SK-N-SH treated with all-trans-retinoic acid at 6 μM for 48 hours (cell line): Measurements from ENCODE around the gene NHSL2.

Experiments
- ARNTL ChIP-seq: fragments of 450-650 bp; formaldehyde crosslinking; IDR thresholded peaks from 2 replicates; pipeline ENCODE4 v1.5.0; 2020; ENCODE audit warnings: low read depth, mild to moderate bottlenecking, moderate library complexity, borderline replicate concordance
- BACH2 ChIP-seq: fragments of 250-450 bp; sonication (Bioruptor Pico); IDR thresholded peaks from 2 replicates; pipeline ENCODE4 v1.9.0; 2021; ENCODE audit warnings: mild to moderate bottlenecking, borderline replicate concordance
- GLIS3 ChIP-seq: fragments of 250-450 bp; sonication (Bioruptor Pico); IDR thresholded peaks from 2 replicates; pipeline ENCODE4 v1.5.0; 2020; ENCODE audit warnings: mild to moderate bottlenecking, moderate library complexity
- TOX ChIP-seq: fragments of 250-450 bp; sonication (Bioruptor Pico); IDR thresholded peaks from 2 replicates; pipeline ENCODE4 v1.8.0; 2021; ENCODE audit warnings: mild to moderate bottlenecking, moderate library complexity, borderline replicate concordance
- ZFP3 ChIP-seq: fragments of 250-450 bp; sonication (Bioruptor Pico); IDR thresholded peaks from 2 replicates; pipeline ENCODE4 v1.5.0; 2020; ENCODE audit warnings: mild to moderate bottlenecking, moderate library complexity
- TF ChIP-seq, protein P1 (sequence below): fragments of 250-450 bp; sonication (Bioruptor Pico); IDR thresholded peaks from 2 replicates; pipeline ENCODE4 v1.5.1; 2021; ENCODE audit warnings: mild to moderate bottlenecking, moderate library complexity

DNA sequence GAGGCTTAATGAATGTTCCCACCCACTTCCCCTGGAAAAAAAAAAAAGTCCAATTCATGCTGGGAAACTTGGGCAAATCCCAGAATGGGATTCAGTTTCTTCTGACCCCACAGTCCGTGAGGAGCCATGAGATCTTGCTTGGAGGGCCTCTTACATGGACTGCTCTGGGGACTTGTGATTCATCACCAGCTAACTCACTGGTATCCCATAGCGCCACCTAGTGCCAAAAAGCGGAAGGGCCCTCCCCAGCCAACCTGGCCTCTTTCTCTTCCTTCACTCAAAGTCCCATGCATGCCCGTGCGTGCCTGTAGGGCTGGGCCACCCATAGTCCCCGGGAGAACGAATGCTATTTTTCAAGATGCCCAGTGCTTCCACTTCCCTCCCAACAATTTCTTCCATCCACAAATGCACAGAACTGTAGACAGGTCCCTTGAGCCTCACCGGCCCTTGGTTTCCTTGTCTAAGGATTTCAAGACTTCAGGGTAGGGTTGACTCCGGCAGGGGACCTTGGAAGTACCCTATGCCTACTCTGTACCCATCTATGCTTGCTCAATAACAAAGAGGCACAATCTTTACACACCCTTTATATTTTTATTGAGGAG is 216.0 kb downstream of the NHSL2 start:
- TF ChIP-seq BACH2 (CRISPR knock-in tag) (no peak), ZFP3 (CRISPR knock-in tag) (no peak), TOX (CRISPR knock-in tag) (no peak), GLIS3 (CRISPR knock-in tag) (no peak), ARNTL (CRISPR knock-in tag) (no peak)
- TF ChIP-seq, protein P1, sequence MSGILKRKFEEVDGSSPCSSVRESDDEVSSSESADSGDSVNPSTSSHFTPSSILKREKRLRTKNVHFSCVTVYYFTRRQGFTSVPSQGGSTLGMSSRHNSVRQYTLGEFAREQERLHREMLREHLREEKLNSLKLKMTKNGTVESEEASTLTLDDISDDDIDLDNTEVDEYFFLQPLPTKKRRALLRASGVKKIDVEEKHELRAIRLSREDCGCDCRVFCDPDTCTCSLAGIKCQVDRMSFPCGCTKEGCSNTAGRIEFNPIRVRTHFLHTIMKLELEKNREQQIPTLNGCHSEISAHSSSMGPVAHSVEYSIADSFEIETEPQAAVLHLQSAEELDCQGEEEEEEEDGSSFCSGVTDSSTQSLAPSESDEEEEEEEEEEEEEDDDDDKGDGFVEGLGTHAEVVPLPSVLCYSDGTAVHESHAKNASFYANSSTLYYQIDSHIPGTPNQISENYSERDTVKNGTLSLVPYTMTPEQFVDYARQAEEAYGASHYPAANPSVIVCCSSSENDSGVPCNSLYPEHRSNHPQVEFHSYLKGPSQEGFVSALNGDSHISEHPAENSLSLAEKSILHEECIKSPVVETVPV (CRISPR knock-in tag): no peak
